Stimulated activated CD4-positive, alpha-beta T cell treated with anti-CD3 and anti-CD28 coated beads, Interleukin-4, amount 100 ng/mL, for 48 hours (primary cell): ENCODE measurements around the gene MPND.

ENCODE experiments used
- DNase-seq, 2 donors: peaks; one replicate each; pipeline ENCODE4 v3.0.0-alpha.2; 2020; ENCODE audit warnings: low read depth in 2 of 2

The MPND gene

DNA sequence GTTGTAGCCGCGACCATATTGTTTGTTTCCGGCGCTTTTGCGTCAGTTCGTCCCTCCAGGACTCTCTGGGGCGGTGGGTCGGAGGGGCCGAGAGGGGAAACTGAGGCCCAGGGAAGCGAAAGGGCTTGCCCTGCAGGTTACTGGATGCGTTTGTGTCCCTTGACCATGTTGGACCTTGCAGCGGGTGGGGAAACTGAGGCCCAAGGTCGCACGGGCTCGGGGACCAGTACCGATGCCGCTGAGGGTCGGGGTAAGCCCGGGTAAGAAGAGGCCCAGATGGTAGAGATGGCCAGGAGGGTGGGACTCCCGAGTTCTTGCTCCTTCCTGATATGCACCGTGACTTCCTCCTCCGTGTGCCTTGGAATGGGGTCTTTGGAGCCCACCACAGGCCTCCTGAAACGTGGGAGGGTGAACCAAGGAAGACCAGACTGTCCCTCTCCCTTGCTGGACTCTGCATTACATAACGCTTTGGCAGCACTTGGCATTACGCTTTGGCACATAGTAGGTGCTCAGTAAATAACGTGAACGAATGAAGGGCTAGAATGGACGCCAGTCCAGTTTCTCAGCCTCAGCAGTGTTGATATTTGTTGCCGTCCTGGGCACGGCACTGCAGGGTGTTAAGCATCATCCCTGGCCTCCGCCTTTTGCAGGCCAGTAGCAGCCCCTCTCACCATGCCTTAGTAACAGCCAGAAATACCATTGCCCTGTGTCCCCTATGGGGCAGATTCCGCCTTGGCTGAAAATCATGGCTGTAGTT is 59.8 kb downstream of the MPND start:
- no peak for DNase-seq

DNA sequence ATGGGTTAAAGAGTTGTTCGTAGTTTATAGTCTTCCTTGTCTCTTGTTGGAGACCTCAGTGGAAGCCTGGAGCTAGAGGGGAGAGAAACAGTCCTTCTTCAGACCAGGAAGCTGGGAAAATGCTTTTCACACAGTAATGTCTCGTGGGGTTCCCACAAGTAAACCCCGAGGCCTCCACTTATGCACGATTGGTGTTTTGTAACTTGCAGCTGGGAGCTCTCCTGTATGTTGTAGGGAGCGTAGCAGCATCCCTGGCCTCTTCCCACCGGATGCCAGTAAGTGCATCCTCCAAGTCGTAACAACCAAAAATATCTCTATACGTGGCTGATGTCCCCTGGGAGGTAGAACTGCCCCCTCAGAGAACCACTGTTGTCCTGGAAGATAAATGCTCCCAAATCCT is 62.6 kb downstream of the MPND start:
- no peak for DNase-seq

DNA sequence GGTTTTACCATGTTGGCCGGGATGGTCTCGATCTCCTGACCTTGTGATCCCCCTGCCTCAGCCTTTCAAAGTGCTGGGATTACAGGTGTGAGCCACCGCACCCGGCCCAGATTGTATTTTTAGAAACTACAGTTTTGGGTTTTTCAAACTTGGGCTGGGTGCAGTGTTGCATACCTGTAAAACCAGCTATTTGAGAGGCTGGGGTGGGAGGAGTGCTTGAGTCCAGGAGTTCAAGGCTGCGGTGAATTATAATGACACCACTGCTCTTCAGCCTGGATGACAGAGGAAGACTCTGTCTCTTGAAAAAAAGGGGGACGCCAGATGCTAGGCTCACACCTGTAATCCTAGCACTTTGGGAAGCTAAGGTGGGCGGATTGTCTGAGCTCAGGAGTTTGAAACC is 63.3 kb downstream of the MPND start:
- DNase-seq: no peak

DNA sequence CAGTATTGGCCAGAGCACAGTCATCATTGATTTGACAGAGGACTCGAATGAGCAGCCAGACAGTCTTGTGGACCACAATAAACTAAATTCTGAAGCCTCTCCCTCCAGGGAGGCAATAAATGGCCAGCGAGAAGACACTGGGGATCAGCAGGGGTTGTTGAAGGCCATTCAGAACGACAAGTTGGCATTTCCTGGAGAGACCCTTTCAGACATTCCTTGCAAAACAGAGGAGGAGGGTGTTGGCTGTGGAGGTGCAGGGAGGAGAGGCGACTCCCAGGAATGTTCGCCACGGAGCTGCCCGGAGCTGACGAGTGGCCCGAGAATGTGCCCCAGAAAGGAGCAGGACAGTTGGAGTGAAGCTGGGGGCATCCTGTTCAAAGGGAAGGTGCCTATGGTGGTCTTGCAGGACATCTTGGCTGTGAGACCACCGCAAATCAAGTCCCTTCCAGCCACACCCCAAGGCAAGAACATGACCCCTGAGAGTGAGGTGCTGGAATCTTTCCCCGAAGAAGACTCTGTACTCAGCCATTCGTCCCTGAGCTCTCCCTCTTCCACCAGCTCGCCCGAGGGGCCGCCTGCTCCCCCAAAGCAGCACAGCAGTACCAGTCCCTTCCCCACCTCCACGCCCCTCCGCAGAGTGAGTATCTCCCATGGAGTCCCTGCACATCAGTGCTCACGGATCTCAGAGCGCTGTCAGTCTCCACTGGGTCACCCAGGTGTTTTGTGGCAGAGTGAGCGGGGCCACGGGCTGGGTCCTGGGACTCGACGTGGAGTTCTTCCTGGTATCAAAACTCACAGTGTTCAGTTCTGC is 66.0 kb downstream of the MPND start:
- DNase-seq: no peak
